ENCODE data around the gene PPP6R3. TPM values are rescaled to one million over a fixed set of nuclear protein-coding genes. Genes with fewer than 3 reads are reported as not detected.
"Not testable (repeated sequence)": the region's sequence is repeated elsewhere in the genome, so short reads cannot be mapped to it uniquely, and the experiment has no call there.

The PPP6R3 gene
- total and polyA plus RNA-seq, 2 of the 8 experiments (the other 6 are each of a cell fraction or from before 2014, with no cell fraction given): 44.6 to 150 TPM

GRCh38 chr11:68625069-68625468 is 164.5 kb downstream of the PPP6R3 start:
- not testable (repeated sequence) for H3K27ac ChIP-seq (ENCODE audit: low read depth, low read length)

GRCh38 chr11:68626236-68626635 is 165.7 kb downstream of the PPP6R3 start:
- H3K36me3 ChIP-seq (ENCODE audit: control insufficient read depth in 2 of 4, insufficient read depth in 4 of 4, low read length in 3 of 4); H4K91ac ChIP-seq (replicated peaks; ENCODE audit: insufficient read length, low read length); H3K14ac ChIP-seq (ENCODE audit: insufficient read length); H2BK12ac ChIP-seq (ENCODE audit: low read depth, low read length); H3K18ac ChIP-seq (ENCODE audit: extremely low read depth, low read length); H3K27me3 ChIP-seq (replicated peaks in 1 of 4; ENCODE audit: control insufficient read depth in 3 of 4, extremely low read depth in 1 of 4, insufficient read depth in 3 of 4, low read length in 3 of 4); H2AK5ac ChIP-seq (ENCODE audit: low read depth, low read length); POLR2A ChIA-PET (ENCODE audit: partially characterized antibody); FAIRE-seq; H2AFZ ChIP-seq (ENCODE audit: low read length); H2BK120ac ChIP-seq (replicated peaks; ENCODE audit: low read depth, low read length); H2BK5ac ChIP-seq (ENCODE audit: low read depth, low read length); H3K4me1 ChIP-seq (replicated peaks in 1 of 4; ENCODE audit: control insufficient read depth in 3 of 4, insufficient read depth in 4 of 4, low read length in 3 of 4); H3K23me2 ChIP-seq (ENCODE audit: low read depth, low read length); H3K23ac ChIP-seq (ENCODE audit: insufficient read length); H3K4me3 ChIP-seq (ENCODE audit: extremely low read depth in 1 of 4, insufficient read depth in 2 of 4, low read depth in 3 of 4, low read length in 4 of 4); H3K79me1 ChIP-seq (ENCODE audit: low read depth, low read length); H3K9ac ChIP-seq (replicated peaks in 1 of 4; ENCODE audit: extremely low read depth in 1 of 4, low read depth in 3 of 4, low read length in 3 of 4); H2BK20ac ChIP-seq (ENCODE audit: low read length); H3K9me3 ChIP-seq (ENCODE audit: insufficient read depth in 2 of 2, low read depth in 1 of 2, low read length in 1 of 2); H3K4ac ChIP-seq (replicated peaks; ENCODE audit: insufficient read length, low read depth, low read length); H3K79me2 ChIP-seq (ENCODE audit: control insufficient read depth in 1 of 2, insufficient read depth in 2 of 2, low read length in 2 of 2); H4K5ac ChIP-seq (ENCODE audit: insufficient read length, low read depth, low read length); H3K56ac ChIP-seq (replicated peaks; ENCODE audit: insufficient read length, low read depth, low read length); H4K20me1 ChIP-seq (replicated peaks in 1 of 2; ENCODE audit: control insufficient read depth in 1 of 2, insufficient read depth in 2 of 2, low read length in 2 of 2); DNase-seq (ENCODE audit: low read depth in 1 of 2, low spot score in 2 of 2); H3K27ac ChIP-seq (ENCODE audit: low read depth, low read length); H3K4me2 ChIP-seq (ENCODE audit: insufficient read depth in 1 of 2, low read depth in 2 of 2, low read length in 2 of 2); H2BK15ac ChIP-seq (ENCODE audit: low read length): not testable (repeated sequence)
- H4K8ac ChIP-seq (ENCODE audit: extremely low read depth, insufficient read depth, low read length): peak overlapping the region; percentile 51; the same call in 1 of the 2 replicates
- CTCF ChIA-PET (ENCODE audit: partially characterized antibody): interaction anchor here (1.1 kb wide), 1 partner anchor 35 kb away, joined by 3 read pairs; no protein-coding TSS in a partner anchor
- whole genome bisulfite sequencing, 2 experiments (ENCODE audit: extremely low coverage in 1 of 2, insufficient coverage in 1 of 2, insufficient read length in 1 of 2, insufficient replicate concordance in 2 of 2, low coverage in 1 of 2, low lambda C conversion rate in 2 of 2, missing lambda C conversion rate in 1 of 2): 87% methylated on average over 7 of the region's 7 CpGs; no CpG with 5 or more reads in 1 of the 2 experiments

More at GRCh38 chr11:68625069-68625468, 164.5 kb downstream of the PPP6R3 start:
- H2AK5ac ChIP-seq (ENCODE audit: low read depth, low read length); H3K4me2 ChIP-seq (ENCODE audit: insufficient read depth in 1 of 2, low read depth in 2 of 2, low read length in 2 of 2); H3K27me3 ChIP-seq (replicated peaks in 1 of 4; ENCODE audit: control insufficient read depth in 3 of 4, extremely low read depth in 1 of 4, insufficient read depth in 3 of 4, low read length in 3 of 4); H3K23ac ChIP-seq (ENCODE audit: insufficient read length); H3K36me3 ChIP-seq (ENCODE audit: control insufficient read depth in 2 of 4, insufficient read depth in 4 of 4, low read length in 3 of 4); DNase-seq (ENCODE audit: low read depth in 1 of 2, low spot score in 2 of 2); H2AFZ ChIP-seq (ENCODE audit: low read length); H3K79me1 ChIP-seq (ENCODE audit: low read depth, low read length); FAIRE-seq; H2BK5ac ChIP-seq (ENCODE audit: low read depth, low read length); H2BK15ac ChIP-seq (ENCODE audit: low read length); H4K8ac ChIP-seq (ENCODE audit: extremely low read depth, insufficient read depth, low read length); H3K18ac ChIP-seq (ENCODE audit: extremely low read depth, low read length); H3K4me3 ChIP-seq (ENCODE audit: extremely low read depth in 1 of 4, insufficient read depth in 2 of 4, low read depth in 3 of 4, low read length in 4 of 4); H3K56ac ChIP-seq (replicated peaks; ENCODE audit: insufficient read length, low read depth, low read length); H4K20me1 ChIP-seq (replicated peaks in 1 of 2; ENCODE audit: control insufficient read depth in 1 of 2, insufficient read depth in 2 of 2, low read length in 2 of 2); H3K4ac ChIP-seq (replicated peaks; ENCODE audit: insufficient read length, low read depth, low read length); H3K9ac ChIP-seq (replicated peaks in 1 of 4; ENCODE audit: extremely low read depth in 1 of 4, low read depth in 3 of 4, low read length in 3 of 4); H2BK120ac ChIP-seq (replicated peaks; ENCODE audit: low read depth, low read length); H3K9me3 ChIP-seq (ENCODE audit: insufficient read depth in 2 of 2, low read depth in 1 of 2, low read length in 1 of 2); H3K79me2 ChIP-seq (ENCODE audit: control insufficient read depth in 1 of 2, insufficient read depth in 2 of 2, low read length in 2 of 2); H3K23me2 ChIP-seq (ENCODE audit: low read depth, low read length); H3K14ac ChIP-seq (ENCODE audit: insufficient read length); H2BK20ac ChIP-seq (ENCODE audit: low read length); H3K4me1 ChIP-seq (replicated peaks in 1 of 4; ENCODE audit: control insufficient read depth in 3 of 4, insufficient read depth in 4 of 4, low read length in 3 of 4); H4K91ac ChIP-seq (replicated peaks; ENCODE audit: insufficient read length, low read length); H4K5ac ChIP-seq (ENCODE audit: insufficient read length, low read depth, low read length); POLR2A ChIA-PET (ENCODE audit: partially characterized antibody); H2BK12ac ChIP-seq (ENCODE audit: low read depth, low read length): not testable (repeated sequence)
- CTCF ChIA-PET (ENCODE audit: partially characterized antibody): interaction anchor here (0.9 kb wide), 1 partner anchor 110 kb away, joined by 3 read pairs; no protein-coding TSS in a partner anchor
- WGBS, 2 experiments (ENCODE audit: extremely low coverage in 1 of 2, insufficient coverage in 1 of 2, insufficient read length in 1 of 2, insufficient replicate concordance in 2 of 2, low coverage in 1 of 2, low lambda C conversion rate in 2 of 2, missing lambda C conversion rate in 1 of 2): 92% methylated on average over 4 of the region's 4 CpGs; no CpG with 5 or more reads in 1 of the 2 experiments
